Ectodermal cell (in vitro differentiated cells): Measurements from ENCODE around the gene FMNL2.
A peak's percentile ranks its signal among the peaks of the same experiment; 100 is the strongest.

Experiments used
- H3K27ac ChIP-seq: 2 replicates; pipeline ENCODE4 v1.7.0; 2013; ENCODE audit warnings: mild to moderate bottlenecking, low read depth, low read length; ENCODE audit not compliant: insufficient read depth, poor library complexity, severe bottlenecking
- H3K27me3 ChIP-seq: 2 replicates; pipeline ENCODE4 v1.7.0; 2013; ENCODE audit warnings: mild to moderate bottlenecking, low read length; ENCODE audit not compliant: insufficient read depth, control insufficient read depth, poor library complexity, severe bottlenecking
- H3K36me3 ChIP-seq: one replicate; pipeline ENCODE4 v1.7.0; 2013; ENCODE audit warnings: low read length; ENCODE audit not compliant: control insufficient read depth, insufficient read depth
- H3K4me1 ChIP-seq: one replicate; pipeline ENCODE4 v1.7.0; 2013; ENCODE audit warnings: low read length; ENCODE audit not compliant: control insufficient read depth, insufficient read depth
- H3K4me3 ChIP-seq: 2 replicates; pipeline ENCODE4 v1.7.0; 2013; ENCODE audit warnings: low read depth, low read length, control low read depth; ENCODE audit not compliant: insufficient read depth
- H3K9me3 ChIP-seq: 2 replicates; pipeline ENCODE4 v1.7.0; 2013; ENCODE audit warnings: mild to moderate bottlenecking, low read length, moderate library complexity; ENCODE audit not compliant: control insufficient read depth
- WGBS, 2 experiments: methylation state at CpG; one replicate each; pipeline ENCODE4 v1.1.7; 2013; ENCODE audit warnings: missing lambda C conversion rate in 2 of 2; 5-methylcytosine and 5-hydroxymethylcytosine counted together

FMNL2 gene

DNA sequence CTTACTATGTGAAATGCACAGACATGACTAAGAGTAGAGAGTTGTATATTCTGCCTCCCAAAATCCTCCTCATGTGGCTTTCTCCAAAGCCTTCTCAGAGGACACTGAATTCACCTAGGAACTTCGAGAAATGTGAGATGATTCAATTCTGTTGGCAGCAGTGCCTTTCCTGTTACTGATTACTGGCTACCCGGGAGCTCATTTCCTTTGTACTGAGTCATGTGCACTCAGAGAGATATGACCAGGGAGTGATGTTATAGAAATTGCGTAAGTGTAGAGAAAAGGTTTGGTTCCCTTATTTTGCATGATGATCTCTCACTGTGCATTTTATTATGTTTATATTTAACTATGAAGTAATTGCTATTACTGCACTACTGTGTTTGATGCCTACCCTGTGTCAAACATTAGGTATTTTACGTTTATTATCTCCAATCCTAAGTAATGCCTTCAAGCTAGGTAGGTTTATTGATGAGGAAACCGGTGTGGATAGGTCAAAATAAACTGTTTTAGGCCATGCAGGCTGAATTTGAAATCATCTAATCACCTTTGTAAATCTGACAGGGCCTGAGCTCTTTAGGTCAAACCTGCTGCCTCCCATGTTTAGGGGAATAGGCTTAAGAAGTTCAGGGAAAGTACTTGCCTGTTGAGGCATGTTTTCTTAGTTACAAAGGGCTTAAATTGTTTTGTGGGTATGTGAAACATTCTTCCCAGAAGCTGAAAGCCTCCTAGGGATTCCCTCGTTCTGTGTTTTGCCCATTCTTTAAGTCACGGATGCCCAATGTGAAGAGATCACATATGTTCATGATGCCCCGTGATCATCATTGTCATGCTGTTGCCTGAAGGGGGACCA lies 86.8 kb downstream of the FMNL2 start:
- 80 to 82% methylated on average over 8 of the region's 8 CpGs for whole genome bisulfite sequencing, 2 experiments
- no peak overlapping the region for H3K27ac ChIP-seq
- H3K27me3 ChIP-seq = no peaks in the 10 kb centered on the region
- no peaks in the 10 kb centered on the region for H3K36me3 ChIP-seq
- peaks cover 6% of the 10 kb centered on the region for H3K4me1 ChIP-seq
- no peak overlapping the region for H3K4me3 ChIP-seq
- no peaks in the 10 kb centered on the region for H3K9me3 ChIP-seq

DNA sequence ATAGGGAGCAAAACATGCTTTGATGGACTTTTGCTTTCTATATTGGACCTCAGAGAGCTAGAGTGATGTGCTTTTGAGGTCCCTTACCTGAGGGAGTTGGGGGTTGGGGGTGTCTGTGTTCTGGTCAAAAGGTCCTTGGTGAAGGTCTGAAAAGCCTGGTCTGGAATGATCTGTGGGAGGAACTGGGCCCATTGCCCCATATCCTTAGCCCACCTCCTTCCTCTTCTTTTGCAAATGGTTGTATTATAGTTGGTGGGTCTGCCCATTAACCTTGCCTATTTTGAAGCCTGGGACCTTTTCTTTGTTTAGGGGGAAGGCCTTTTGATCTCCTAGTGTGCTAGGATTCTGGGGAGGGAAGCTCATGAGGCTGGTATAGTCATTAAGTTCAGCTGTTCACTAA lies 88.7 kb downstream of the FMNL2 start:
- H3K4me1 ChIP-seq = peaks cover 6% of the 10 kb centered on the region
- no peak overlapping the region for H3K27ac ChIP-seq
- H3K9me3 ChIP-seq = no peaks in the 10 kb centered on the region

DNA sequence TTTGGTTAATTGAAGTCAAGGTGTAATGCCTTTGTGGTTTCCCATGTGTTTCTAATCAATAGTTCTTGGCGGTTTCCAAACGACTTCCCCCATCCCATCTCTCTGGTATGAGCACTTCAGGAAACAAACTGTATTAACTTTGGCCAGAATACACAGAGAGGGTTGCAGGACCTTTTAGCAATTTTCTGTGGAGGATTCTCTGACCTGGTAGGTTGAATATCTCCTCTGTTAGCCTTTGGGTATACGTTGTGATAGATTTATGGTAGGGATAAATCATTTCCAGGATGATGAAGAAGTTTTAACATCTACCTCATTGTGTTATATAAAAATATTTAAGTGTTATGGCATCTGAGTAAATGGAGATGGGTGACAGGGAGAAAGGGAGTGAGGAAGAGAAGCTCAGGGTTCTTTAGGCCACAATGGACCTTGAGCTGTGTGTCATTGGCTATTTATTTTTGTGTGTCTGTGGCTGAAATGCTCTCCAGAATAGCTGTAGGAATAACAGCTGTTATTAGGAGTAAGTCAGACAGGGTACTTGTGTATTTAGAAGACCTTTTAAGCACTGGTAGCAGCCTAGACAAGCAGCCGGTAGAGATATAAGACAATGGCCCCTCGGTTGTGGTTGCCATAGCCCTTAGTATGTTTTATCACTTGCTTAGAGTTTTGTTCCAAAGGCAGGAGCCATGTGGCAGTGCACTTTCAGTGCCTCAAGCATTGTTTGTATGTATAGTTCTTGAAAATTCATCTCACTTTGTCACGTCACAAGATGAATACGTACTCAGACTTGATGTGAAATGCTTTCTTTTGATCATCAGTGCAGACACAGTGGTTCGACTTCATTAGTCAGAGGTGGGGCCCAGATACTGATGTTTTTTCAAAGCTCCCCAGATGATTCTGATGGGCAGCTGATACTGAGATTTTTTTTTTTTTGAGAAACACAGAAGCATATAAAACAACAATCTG lies 91.1 kb downstream of the FMNL2 start:
- peaks cover 3% of the 10 kb centered on the region for H3K4me1 ChIP-seq
- H3K27me3 ChIP-seq = no peaks in the 10 kb centered on the region
- no peak overlapping the region for H3K4me3 ChIP-seq
- H3K27ac ChIP-seq = peak overlapping the region; percentile 27
- no peaks in the 10 kb centered on the region for H3K36me3 ChIP-seq
- no peaks in the 10 kb centered on the region for H3K9me3 ChIP-seq
- 90 to 93% methylated on average over 7 to 8 of the region's 8 CpGs for WGBS, 2 experiments

More for the DNA sequence above, 88.7 kb downstream of the FMNL2 start:
- Histone ChIP-seq H3K36me3 (no peaks in the 10 kb centered on the region), H3K4me3 (no peak overlapping the region), H3K27me3 (no peaks in the 10 kb centered on the region)

DNA sequence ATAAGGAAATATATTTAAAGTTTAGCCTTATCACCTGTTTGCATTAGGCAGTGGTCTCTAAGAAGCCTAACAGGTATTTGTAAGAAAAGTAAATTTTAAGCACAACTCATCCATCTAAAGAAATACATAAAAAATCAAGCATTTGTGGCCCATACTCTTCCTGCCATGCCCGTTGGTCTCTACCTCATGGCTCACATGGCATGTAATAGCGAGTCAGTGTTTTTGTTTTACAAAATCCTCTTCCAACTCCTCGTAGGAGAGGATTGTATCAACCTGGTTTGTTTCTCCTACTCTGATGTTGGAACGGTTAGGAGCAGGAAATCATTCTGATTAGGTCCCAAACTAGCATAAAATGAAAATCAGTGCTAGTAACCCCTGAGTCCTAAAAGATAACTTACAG lies 91.8 kb downstream of the FMNL2 start:
- Histone ChIP-seq H3K27ac (no peak overlapping the region), H3K27me3 (no peaks in the 10 kb centered on the region), H3K4me1 (peaks cover 9% of the 10 kb centered on the region), H3K36me3 (no peaks in the 10 kb centered on the region), H3K9me3 (no peaks in the 10 kb centered on the region), H3K4me3 (no peak overlapping the region)
- WGBS, 2 experiments = 87 to 94% methylated on average over 4 of the region's 4 CpGs

DNA sequence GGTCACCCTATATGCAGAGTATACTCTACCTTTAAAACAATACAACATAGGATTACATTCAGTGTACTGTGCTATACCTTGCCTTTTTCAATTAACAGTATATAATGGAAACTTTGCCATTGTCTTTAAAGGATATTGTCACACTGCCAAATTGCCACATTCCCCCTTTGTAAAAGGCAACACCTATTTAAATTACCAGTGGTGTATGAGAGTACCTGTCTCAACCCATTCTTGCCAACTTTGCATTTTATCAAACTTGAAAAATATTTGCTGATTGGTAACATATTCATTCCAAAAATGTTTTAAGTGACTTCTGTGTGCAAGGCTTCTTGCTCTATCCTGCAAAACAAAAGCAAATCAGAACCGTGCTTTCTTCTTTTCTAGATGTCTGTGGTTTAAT lies 92.9 kb downstream of the FMNL2 start:
- 90% methylated on average over 1 of the region's 1 CpG; no CpG with 5 or more reads in 1 of the 2 experiments for WGBS, 2 experiments
- H3K4me1 ChIP-seq = peaks cover 16% of the 10 kb centered on the region
- no peak overlapping the region for H3K27ac ChIP-seq
- no peaks in the 10 kb centered on the region for H3K36me3 ChIP-seq
- no peak overlapping the region for H3K4me3 ChIP-seq
- no peaks in the 10 kb centered on the region for H3K9me3 ChIP-seq
- no peaks in the 10 kb centered on the region for H3K27me3 ChIP-seq

DNA sequence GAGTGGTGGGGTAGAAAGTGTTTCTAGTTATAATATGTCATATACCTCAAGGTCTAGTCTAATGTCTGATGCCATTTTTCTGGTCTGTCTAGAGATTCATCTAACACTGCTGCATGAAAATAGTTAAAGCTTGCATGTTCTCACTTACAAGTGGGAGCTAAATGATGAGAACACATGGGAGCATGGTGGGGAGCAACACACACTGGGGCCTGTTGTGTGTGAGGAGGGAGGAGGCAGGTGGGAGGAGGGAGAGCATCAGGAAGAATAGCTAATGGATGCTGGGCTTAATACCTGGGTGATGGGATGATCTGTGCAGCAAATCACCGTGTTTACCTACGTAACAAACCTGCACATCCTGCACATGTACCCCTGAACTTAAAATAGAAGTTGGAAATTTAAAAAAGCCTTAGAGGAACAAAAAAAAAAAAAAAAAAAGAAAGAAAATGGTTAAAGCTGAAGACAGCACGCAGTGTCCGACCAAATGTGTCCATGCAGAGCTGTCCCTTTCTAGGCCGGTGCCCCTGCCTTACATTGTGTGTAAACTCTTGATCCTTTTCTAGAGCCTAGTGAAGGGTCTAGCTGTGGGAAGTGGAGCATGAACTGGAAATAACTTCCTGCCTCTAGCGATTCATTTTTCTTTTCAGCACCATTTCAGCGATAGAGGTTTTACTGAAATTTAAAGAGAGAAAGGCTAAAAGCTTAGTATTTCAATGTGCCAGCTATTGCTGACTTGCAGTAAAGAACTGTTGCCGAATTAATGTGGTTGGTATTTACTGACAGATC lies 94.0 kb downstream of the FMNL2 start:
- H3K27ac ChIP-seq = no peak overlapping the region
- H3K9me3 ChIP-seq = no peaks in the 10 kb centered on the region
- peaks cover 24% of the 10 kb centered on the region for H3K4me1 ChIP-seq
- H3K4me3 ChIP-seq = no peak overlapping the region
- no peaks in the 10 kb centered on the region for H3K36me3 ChIP-seq
- H3K27me3 ChIP-seq = no peaks in the 10 kb centered on the region
- WGBS, 2 experiments = 94 to 96% methylated on average over 7 to 8 of the region's 8 CpGs

DNA sequence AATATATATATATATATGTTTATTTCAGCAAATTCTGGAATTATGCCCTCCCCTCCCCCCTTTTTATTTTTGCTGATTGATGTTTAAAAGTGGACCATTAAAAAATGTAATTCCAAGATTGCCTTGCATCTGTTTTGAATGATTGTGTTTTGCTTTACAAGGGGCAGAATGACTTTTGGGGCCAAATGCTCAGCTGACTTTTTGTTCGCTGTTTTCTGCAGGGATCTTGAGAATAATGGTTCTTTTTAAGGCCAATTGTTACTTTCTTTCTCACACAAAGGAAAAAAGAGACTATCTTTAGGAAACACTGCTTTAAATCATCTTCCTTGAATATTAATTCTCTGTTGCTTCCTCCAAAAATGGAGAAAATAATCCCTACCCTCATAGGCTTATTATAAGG lies 95.9 kb downstream of the FMNL2 start:
- peaks cover 34% of the 10 kb centered on the region for H3K4me1 ChIP-seq
- no peak overlapping the region for H3K4me3 ChIP-seq
- H3K27me3 ChIP-seq = no peaks in the 10 kb centered on the region
- WGBS, 2 experiments = 90 to 100% methylated on average over 1 of the region's 1 CpG
- H3K36me3 ChIP-seq = no peaks in the 10 kb centered on the region
- no peaks in the 10 kb centered on the region for H3K9me3 ChIP-seq
- no peak overlapping the region for H3K27ac ChIP-seq

DNA sequence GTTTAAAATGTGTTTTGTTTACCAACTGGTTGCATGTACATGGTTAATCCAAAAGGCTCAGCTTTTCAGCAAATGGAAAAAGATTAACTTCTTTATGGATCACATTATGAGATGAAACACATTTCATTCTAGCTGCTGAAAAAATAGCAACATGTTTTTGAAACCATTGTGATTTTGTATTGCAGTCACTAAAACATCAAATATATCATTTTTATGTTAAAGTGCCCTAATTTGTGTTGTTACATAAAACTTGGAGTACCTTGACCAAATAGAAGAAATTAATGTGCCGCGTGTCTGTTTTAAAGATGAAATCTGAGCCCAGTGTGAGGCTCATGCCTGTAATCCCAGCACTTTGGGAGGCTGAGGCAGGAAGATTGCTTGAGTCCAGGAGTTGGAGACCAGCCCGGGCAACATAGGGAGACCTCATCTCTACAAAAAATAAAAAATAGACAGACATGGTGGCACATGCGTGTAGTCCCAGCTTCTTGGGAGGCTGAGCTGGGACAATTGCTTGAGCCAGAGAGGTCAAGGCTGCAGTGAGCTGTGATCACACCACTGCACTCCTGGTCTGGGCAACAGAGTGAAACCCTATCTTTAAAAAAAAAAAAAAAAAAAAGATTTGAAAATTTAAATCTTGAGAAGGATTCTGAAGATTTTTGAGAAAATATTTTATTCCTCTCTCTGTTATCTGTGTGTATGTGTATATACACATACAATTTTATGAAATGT lies 96.6 kb downstream of the FMNL2 start:
- Histone ChIP-seq H3K36me3 (no peaks in the 10 kb centered on the region), H3K4me1 (peaks cover 34% of the 10 kb centered on the region), H3K4me3 (no peak overlapping the region), H3K27me3 (no peaks in the 10 kb centered on the region), H3K27ac (no peak overlapping the region), H3K9me3 (no peaks in the 10 kb centered on the region)
- WGBS, 2 experiments = 90 to 91% methylated on average over 4 of the region's 4 CpGs

DNA sequence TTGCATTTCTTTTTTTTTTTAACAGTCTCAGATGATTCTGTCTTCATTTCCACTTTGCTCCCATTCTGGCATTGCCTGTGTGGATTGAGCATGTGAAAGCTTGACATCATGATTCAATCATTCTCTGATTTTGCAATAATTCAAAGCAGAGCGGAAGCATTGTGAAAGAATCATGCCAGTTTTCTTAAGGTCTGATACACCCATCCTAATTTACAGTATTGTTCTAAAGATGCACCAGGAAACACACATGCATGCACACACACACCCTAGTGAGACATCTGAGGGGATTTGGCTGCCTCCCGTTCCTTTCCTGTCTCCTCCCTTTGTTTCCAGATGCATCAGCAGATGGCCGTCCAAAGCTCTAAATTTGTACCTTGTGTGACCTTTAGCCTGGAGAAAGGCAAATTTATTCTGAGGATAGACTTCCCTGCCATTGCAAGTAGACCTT lies 97.3 kb downstream of the FMNL2 start:
- no peaks in the 10 kb centered on the region for H3K36me3 ChIP-seq
- no peak overlapping the region for H3K4me3 ChIP-seq
- H3K9me3 ChIP-seq = no peaks in the 10 kb centered on the region
- peaks cover 35% of the 10 kb centered on the region for H3K4me1 ChIP-seq
- no peak overlapping the region for H3K27ac ChIP-seq
- WGBS, 2 experiments = 62 to 63% methylated on average over 3 of the region's 3 CpGs
- H3K27me3 ChIP-seq = no peaks in the 10 kb centered on the region
